Caco-2 (cell line): ENCODE data around the gene OR10A6. TPM values are rescaled to one million over a fixed set of nuclear protein-coding genes. Genes with fewer than 3 reads are reported as not detected.
A peak's percentile ranks its signal among the peaks of the same experiment; 100 is the strongest.

ENCODE experiments used
- BruUV-seq: library from RNA; stranded (reverse); fragments of 400-500 nt; replicated peaks from 2 replicates; lab custom pipeline; 2021; lab: Mats Ljungman, UMichigan
- CTCF ChIA-PET: fragments of 300-600 bp; sonication (Branson Sonifier 250); formaldehyde crosslinking; loops from one replicate; lab custom pipeline; 2022; ENCODE audit warnings: antibody characterized with exemption; lab: Charles Lee
- POLR2A ChIA-PET: fragments of 300-600 bp; sonication (Branson Sonifier 250); formaldehyde crosslinking; loops from one replicate; lab custom pipeline; 2022; ENCODE audit warnings: antibody characterized with exemption; lab: Charles Lee
- DNase-seq, 2 experiments: peaks; one replicate each; pipeline versions ENCODE4 v3.0.0 to v3.0.0-alpha.2; 2020 to 2022
- H3K27me3 ChIP-seq: replicated peaks from 2 replicates; pipeline ENCODE4 v1.6.0; 2011; ENCODE audit warnings: low read length; ENCODE audit not compliant: control insufficient read depth, insufficient read depth
- H3K36me3 ChIP-seq: 2 replicates; pipeline ENCODE4 v1.5.1; 2011; ENCODE audit warnings: low read length; ENCODE audit not compliant: control insufficient read depth, insufficient read depth
- H3K4me1 ChIP-seq: fragments of 250-450 bp; sonication (Bioruptor Pico); 2 replicates; pipeline ENCODE4 v1.5.1; 2020; ENCODE audit warnings: mild to moderate bottlenecking
- H3K4me3 ChIP-seq: 2 replicates; pipeline ENCODE4 v1.5.1; 2011; ENCODE audit warnings: low read depth, mild to moderate bottlenecking, control low read depth, low read length
- H3K9me3 ChIP-seq: fragments of 250-450 bp; sonication (Bioruptor Pico); 2 replicates; pipeline ENCODE4 v1.5.1; 2020; ENCODE audit warnings: mild to moderate bottlenecking, moderate library complexity
- H3K27ac Mint-ChIP-seq: one replicate; pipeline ENCODE4 v1.8.0; 2022; ENCODE audit warnings: mixed read lengths; ENCODE audit not compliant: unreplicated experiment
- H3K27me3 Mint-ChIP-seq: one replicate; pipeline ENCODE4 v1.8.0; 2022; ENCODE audit warnings: mixed read lengths; ENCODE audit not compliant: insufficient read depth, unreplicated experiment
- H3K36me3 Mint-ChIP-seq: one replicate; pipeline ENCODE4 v1.8.0; 2022; ENCODE audit warnings: mild to moderate bottlenecking, mixed read lengths; ENCODE audit not compliant: insufficient read depth, unreplicated experiment
- H3K4me1 Mint-ChIP-seq: one replicate; pipeline ENCODE4 v1.8.0; 2022; ENCODE audit warnings: low read depth, mixed read lengths; ENCODE audit not compliant: unreplicated experiment
- H3K4me3 Mint-ChIP-seq: one replicate; pipeline ENCODE4 v1.8.0; 2022; ENCODE audit warnings: mild to moderate bottlenecking, moderate library complexity, mixed read lengths; ENCODE audit not compliant: unreplicated experiment
- H3K9me3 Mint-ChIP-seq: one replicate; pipeline ENCODE4 v1.8.0; 2022; ENCODE audit warnings: mixed read lengths; ENCODE audit not compliant: unreplicated experiment
- intact Hi-C: fragments of 100-400 bp; cut with micrococcal nuclease; formaldehyde crosslinking; loops from one replicate; pipeline ENCODE4 v1.10.0; 2022; ENCODE audit not compliant: unreplicated experiment
- total RNA-seq: library from RNA; stranded (reverse); gene quantifications from 2 replicates; pipeline ENCODE4 v1.2.3, GENCODE V29; 2022
- TF ChIP-seq, protein P1 (sequence below), 2 experiments: fragments of 200-600 bp in 1 of 2; IDR thresholded peaks; 1 replicate in 1 of 2; 2 replicates in 1 of 2; pipeline versions ENCODE4 v1.5.1 to v1.8.0; 2011 to 2022; ENCODE audit warnings: antibody characterized with exemption in 1 of 2, control low read depth in 1 of 2, inconsistent platforms in 1 of 2, low read depth in 1 of 2, low read length in 1 of 2, mild to moderate bottlenecking in 1 of 2, moderate library complexity in 1 of 2; ENCODE audit not compliant: insufficient read depth in 1 of 2, severe bottlenecking in 1 of 2, unreplicated experiment in 1 of 2

Gene OR10A6
- total RNA-seq, 1 experiment from 2014 or later, result not detected

DNA sequence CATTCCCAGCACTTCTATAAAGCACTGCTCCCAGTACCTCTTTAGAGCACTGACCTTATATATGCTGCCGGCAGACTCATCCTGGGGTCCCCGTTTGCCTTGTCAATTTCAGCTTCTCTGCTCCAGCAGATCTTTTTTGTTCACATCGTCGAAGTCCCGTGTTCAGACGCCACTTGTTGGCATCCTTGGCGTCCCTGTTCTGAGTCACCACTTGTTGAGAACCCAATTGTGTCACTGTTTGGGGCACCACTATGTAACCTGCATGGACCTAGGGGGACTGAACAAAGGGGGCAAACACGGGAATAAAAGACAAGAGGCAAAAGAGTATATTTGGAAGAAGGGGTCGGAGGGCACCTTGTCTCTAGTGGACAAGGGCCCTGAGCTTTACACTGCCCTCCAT, 25.5 kb downstream of the OR10A6 start:
- H3K4me1 ChIP-seq, result peaks cover 47% of the 10 kb centered on the region
- Mint-ChIP-seq H3K27ac (peak overlapping the region; percentile 29), H3K9me3 (no peaks in the 10 kb centered on the region), H3K36me3 (peaks cover 7% of the 10 kb centered on the region), H3K4me1 (peaks cover 11% of the 10 kb centered on the region), H3K4me3 (peak overlapping the region; percentile 28), H3K27me3 (no peaks in the 10 kb centered on the region)
- H3K9me3 ChIP-seq, result no peaks in the 10 kb centered on the region; the same call in 1 of the 2 replicates
- TF ChIP-seq, protein P1, sequence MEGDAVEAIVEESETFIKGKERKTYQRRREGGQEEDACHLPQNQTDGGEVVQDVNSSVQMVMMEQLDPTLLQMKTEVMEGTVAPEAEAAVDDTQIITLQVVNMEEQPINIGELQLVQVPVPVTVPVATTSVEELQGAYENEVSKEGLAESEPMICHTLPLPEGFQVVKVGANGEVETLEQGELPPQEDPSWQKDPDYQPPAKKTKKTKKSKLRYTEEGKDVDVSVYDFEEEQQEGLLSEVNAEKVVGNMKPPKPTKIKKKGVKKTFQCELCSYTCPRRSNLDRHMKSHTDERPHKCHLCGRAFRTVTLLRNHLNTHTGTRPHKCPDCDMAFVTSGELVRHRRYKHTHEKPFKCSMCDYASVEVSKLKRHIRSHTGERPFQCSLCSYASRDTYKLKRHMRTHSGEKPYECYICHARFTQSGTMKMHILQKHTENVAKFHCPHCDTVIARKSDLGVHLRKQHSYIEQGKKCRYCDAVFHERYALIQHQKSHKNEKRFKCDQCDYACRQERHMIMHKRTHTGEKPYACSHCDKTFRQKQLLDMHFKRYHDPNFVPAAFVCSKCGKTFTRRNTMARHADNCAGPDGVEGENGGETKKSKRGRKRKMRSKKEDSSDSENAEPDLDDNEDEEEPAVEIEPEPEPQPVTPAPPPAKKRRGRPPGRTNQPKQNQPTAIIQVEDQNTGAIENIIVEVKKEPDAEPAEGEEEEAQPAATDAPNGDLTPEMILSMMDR (IDR thresholded peaks at IDR 0.05; ENCODE audit: insufficient read depth in 1 of 2, low read depth in 1 of 2, low read length in 1 of 2, severe bottlenecking in 1 of 2, unreplicated experiment in 1 of 2), result no peak
- ChIA-PET POLR2A (interaction anchor here (3.3 kb wide), 1 partner anchor 82 kb away, joined by 17 read pairs; the partner anchor contains the start of gene EIF3F), CTCF (interaction anchor here (1.2 to 2.8 kb wide), 4 partner anchors 13 to 193 kb away, joined by 3 to 24 read pairs (median 6); partner anchors contain the start of gene EIF3F)
- H3K36me3 ChIP-seq, result no peaks in the 10 kb centered on the region
- no peak for DNase-seq
- no peaks in the 10 kb centered on the region for H3K27me3 ChIP-seq
- intact Hi-C loops, result loop anchor here (1.0 kb wide), 1 partner anchor 82 kb away; the partner anchor contains the start of gene EIF3F
- no TSS peak for BruUV-seq
- H3K4me3 ChIP-seq, result no peak overlapping the region

GRCh38 chr11:7904917-7905316, 26.2 kb downstream of the OR10A6 start:
- H3K27me3 ChIP-seq, result no peaks in the 10 kb centered on the region
- no peak overlapping the region for H3K27ac Mint-ChIP-seq
- H3K9me3 ChIP-seq, result peaks cover 3% of the 10 kb centered on the region; the same call in 1 of the 2 replicates
- ChIA-PET CTCF (interaction anchor here (1.8 to 2.8 kb wide), 3 partner anchors 12 to 194 kb away, joined by 5 to 24 read pairs (median 7); partner anchors contain the start of gene EIF3F), POLR2A (interaction anchor here (3.3 kb wide), 1 partner anchor 82 kb away, joined by 17 read pairs; the partner anchor contains the start of gene EIF3F)
- H3K4me1 Mint-ChIP-seq, result peaks cover 6% of the 10 kb centered on the region
- H3K4me1 ChIP-seq, result peaks cover 41% of the 10 kb centered on the region
- peaks cover 8% of the 10 kb centered on the region for H3K36me3 Mint-ChIP-seq
- no peaks in the 10 kb centered on the region for H3K36me3 ChIP-seq
- H3K4me3 ChIP-seq, result no peak overlapping the region
- peak overlapping the region; percentile 28 for H3K4me3 Mint-ChIP-seq
- H3K27me3 Mint-ChIP-seq, result no peaks in the 10 kb centered on the region
- H3K9me3 Mint-ChIP-seq, result no peaks in the 10 kb centered on the region
- intact Hi-C loops, result loop anchor here (1.0 kb wide), 1 partner anchor 82 kb away; the partner anchor contains the start of gene EIF3F
- no TSS peak for BruUV-seq
- no peak for DNase-seq
- TF ChIP-seq, protein P1 (IDR thresholded peaks at IDR 0.05; ENCODE audit: insufficient read depth in 1 of 2, low read depth in 1 of 2, low read length in 1 of 2, severe bottlenecking in 1 of 2, unreplicated experiment in 1 of 2), result no peak

DNA sequence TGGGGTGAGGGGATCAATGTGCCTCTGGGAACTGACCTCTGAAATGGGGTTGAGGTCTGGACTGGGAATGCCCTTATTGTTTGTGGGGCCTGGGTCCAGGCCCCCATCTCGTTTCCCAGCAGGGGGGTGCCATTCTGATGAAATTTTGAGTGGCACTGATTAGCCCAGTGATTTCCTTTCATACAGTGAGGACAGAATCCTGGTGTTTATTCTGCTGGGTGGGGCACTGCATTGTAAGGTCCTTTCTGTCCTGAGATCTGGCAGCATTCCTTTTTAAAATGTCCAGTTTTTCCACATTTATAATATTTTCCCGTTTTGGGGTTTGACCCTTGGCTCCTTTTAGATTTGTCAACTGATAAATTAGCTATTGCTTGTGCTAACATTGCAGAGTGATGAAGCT, 27.1 kb downstream of the OR10A6 start:
- BruUV-seq, result no TSS peak
- H3K4me1 ChIP-seq, result peaks cover 38% of the 10 kb centered on the region
- peaks cover 7% of the 10 kb centered on the region for H3K9me3 Mint-ChIP-seq
- H3K27me3 ChIP-seq, result no peaks in the 10 kb centered on the region
- no peak overlapping the region for H3K27ac Mint-ChIP-seq
- H3K36me3 Mint-ChIP-seq, result peaks cover 14% of the 10 kb centered on the region
- no peaks in the 10 kb centered on the region for H3K36me3 ChIP-seq
- H3K4me3 Mint-ChIP-seq, result no peak overlapping the region
- ChIA-PET CTCF (no interaction called here), POLR2A (interaction anchor here (3.3 kb wide), 1 partner anchor 83 kb away, joined by 17 read pairs; the partner anchor contains the start of gene EIF3F)
- H3K4me1 Mint-ChIP-seq, result peaks cover 6% of the 10 kb centered on the region
- TF ChIP-seq, protein P1 (IDR thresholded peaks at IDR 0.05; ENCODE audit: insufficient read depth in 1 of 2, low read depth in 1 of 2, low read length in 1 of 2, severe bottlenecking in 1 of 2, unreplicated experiment in 1 of 2), result no peak
- H3K4me3 ChIP-seq, result no peak overlapping the region
- peaks cover 11% of the 10 kb centered on the region; the same call in 1 of the 2 replicates for H3K9me3 ChIP-seq
- no peak for DNase-seq
- intact Hi-C loops, result no loop called here
- no peaks in the 10 kb centered on the region for H3K27me3 Mint-ChIP-seq
